ENCODE results near the gene CCNJL. TPM values are rescaled to one million over a fixed set of nuclear protein-coding genes. Genes with fewer than 3 reads are reported as not detected.

CCNJL gene
- total and polyA plus RNA-seq, 8 donors: 8.6 to 19.6 (median 10.6) TPM

DNA sequence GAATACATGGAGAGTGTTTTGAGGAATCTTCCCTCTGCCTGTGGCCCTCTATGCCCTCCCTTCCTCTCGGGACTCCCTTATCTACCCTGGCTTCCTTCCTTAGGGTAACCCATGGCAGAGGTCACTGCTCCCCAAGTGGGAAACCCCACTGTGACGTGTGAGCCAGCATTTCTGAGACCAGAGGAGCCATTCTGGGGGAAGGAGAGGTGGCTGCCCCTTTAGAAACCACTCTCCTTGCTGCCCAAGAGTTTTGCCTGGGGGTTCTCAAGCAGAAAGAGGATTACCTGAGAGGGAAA lies 23.1 kb downstream of the CCNJL start:
- H3K36me3 ChIP-seq: no peaks in the 10 kb centered on the region
- intact Hi-C loops (cut with DNase I): no loop called here
- no peak overlapping the region for H3K4me3 ChIP-seq
- no peaks in the 10 kb centered on the region for H3K27me3 ChIP-seq
- peak overlapping the region; percentile 47 to 58 for H3K27ac ChIP-seq
- peaks cover 20 to 65% of the 10 kb centered on the region in 2 donors for H3K4me1 ChIP-seq
- TF ChIP-seq, protein P1, sequence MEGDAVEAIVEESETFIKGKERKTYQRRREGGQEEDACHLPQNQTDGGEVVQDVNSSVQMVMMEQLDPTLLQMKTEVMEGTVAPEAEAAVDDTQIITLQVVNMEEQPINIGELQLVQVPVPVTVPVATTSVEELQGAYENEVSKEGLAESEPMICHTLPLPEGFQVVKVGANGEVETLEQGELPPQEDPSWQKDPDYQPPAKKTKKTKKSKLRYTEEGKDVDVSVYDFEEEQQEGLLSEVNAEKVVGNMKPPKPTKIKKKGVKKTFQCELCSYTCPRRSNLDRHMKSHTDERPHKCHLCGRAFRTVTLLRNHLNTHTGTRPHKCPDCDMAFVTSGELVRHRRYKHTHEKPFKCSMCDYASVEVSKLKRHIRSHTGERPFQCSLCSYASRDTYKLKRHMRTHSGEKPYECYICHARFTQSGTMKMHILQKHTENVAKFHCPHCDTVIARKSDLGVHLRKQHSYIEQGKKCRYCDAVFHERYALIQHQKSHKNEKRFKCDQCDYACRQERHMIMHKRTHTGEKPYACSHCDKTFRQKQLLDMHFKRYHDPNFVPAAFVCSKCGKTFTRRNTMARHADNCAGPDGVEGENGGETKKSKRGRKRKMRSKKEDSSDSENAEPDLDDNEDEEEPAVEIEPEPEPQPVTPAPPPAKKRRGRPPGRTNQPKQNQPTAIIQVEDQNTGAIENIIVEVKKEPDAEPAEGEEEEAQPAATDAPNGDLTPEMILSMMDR (IDR thresholded peaks at IDR 0.05): no peak
- DNase-seq (no peak), ATAC-seq (no peak)
- no peaks in the 10 kb centered on the region for H3K9me3 ChIP-seq

DNA sequence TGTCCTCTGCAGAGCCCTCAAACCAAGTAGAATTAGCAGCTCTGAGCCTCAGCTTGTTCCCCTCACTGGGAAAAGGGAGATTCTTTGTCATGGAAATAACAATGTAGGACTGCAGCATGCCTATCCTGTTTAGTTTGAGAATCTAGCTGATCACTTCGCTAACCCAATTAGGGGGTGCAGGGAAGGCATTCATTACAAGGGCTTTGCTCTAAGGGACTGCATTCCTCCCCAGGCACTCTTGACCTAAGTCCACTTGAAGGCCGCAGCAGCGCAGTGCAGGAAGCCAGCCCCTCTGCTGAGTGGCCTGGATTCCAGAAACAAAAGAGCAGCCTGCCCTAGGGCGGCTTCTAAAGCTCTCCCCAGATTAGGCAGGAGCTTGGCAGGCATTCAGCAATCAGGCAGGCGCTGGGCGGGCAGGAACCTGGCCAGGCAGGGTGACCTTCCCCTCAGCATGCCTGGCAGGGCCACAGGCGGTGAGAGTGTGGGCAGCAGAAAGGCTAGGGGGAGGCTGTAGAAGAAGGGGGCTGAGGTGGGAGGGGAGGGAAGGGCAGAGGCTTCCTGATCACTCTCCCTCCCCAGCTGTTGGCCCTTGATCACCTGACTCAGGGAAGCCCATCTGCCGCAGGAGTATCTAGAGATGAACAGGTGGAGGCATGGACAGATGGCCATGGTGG lies 24.8 kb downstream of the CCNJL start:
- intact Hi-C loops (cut with DNase I): no loop called here
- Histone ChIP-seq H3K9me3 (no peaks in the 10 kb centered on the region), H3K27me3 (no peaks in the 10 kb centered on the region), H3K27ac (peak overlapping the region; percentile 57 to 68), H3K4me1 (peaks cover 18 to 54% of the 10 kb centered on the region in 2 donors), H3K4me3 (no peak overlapping the region), H3K36me3 (no peaks in the 10 kb centered on the region)
- TF ChIP-seq, protein P1 (IDR thresholded peaks at IDR 0.05): no peak
- peak in 3 of 4 donors; percentile 56 to 88 (median 85) for DNase-seq
- peak; percentile 89 for ATAC-seq

DNA sequence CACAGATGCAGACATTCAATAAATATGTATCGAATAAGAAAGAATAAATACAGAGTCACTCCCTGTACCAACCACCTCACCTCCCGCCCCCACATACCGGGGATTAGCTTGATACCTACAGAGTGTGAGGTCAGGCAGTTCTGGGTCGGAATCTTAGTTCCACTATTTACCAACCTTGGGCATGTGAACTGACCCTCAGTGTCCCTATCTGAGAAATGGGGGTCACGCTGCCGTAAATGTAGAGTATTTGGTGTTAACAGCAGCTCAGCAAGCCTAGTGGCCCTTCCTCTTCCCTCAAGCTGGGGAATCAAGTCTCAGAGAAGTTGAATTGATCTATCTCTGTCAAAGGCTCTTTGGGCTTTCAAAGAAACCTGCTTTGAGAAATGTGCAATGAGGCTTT lies 25.4 kb downstream of the CCNJL start:
- ATAC-seq: no peak
- H3K36me3 ChIP-seq: no peaks in the 10 kb centered on the region

DNA sequence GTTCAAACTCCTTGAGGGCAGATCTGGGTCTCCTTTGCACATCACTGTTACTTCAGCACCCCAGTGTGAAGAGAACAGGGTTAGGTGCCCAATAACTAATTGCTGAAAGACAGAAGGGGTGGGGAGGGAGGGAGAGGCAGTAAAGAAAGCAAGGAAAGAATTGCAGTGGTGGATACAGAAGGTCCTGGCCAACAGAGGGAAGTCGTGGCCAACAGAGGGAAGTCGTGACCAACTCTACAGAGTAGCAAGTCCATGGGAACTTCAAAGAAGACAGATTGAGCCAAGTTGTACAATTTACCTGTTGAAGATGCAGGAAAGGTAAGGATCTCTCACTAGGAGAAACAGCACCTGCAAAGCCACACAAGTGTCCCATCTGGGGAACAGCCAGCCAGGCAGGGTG lies 27.0 kb downstream of the CCNJL start:
- peaks cover 0 to 2% of the 10 kb centered on the region in 2 donors for H3K36me3 ChIP-seq
- H3K27ac ChIP-seq: no peak overlapping the region
- TF ChIP-seq, protein P1 (IDR thresholded peaks at IDR 0.05): no peak
- no peak overlapping the region for H3K4me3 ChIP-seq
- H3K9me3 ChIP-seq: no peaks in the 10 kb centered on the region
- no peak for DNase-seq
- intact Hi-C loops (cut with DNase I): no loop called here
- ATAC-seq: no peak
- H3K27me3 ChIP-seq: no peaks in the 10 kb centered on the region
- peaks cover 18 to 42% of the 10 kb centered on the region in 2 donors for H3K4me1 ChIP-seq

More for the DNA sequence above, 25.4 kb downstream of the CCNJL start:
- TF ChIP-seq, protein P1 (IDR thresholded peaks at IDR 0.05): no peak
- peaks cover 18 to 54% of the 10 kb centered on the region in 2 donors for H3K4me1 ChIP-seq
- DNase-seq: no peak
- no peaks in the 10 kb centered on the region for H3K27me3 ChIP-seq
- peak overlapping the region; percentile 57 to 68 for H3K27ac ChIP-seq
- no peaks in the 10 kb centered on the region for H3K9me3 ChIP-seq
- intact Hi-C loops (cut with DNase I): no loop called here
- H3K4me3 ChIP-seq: no peak overlapping the region

DNA sequence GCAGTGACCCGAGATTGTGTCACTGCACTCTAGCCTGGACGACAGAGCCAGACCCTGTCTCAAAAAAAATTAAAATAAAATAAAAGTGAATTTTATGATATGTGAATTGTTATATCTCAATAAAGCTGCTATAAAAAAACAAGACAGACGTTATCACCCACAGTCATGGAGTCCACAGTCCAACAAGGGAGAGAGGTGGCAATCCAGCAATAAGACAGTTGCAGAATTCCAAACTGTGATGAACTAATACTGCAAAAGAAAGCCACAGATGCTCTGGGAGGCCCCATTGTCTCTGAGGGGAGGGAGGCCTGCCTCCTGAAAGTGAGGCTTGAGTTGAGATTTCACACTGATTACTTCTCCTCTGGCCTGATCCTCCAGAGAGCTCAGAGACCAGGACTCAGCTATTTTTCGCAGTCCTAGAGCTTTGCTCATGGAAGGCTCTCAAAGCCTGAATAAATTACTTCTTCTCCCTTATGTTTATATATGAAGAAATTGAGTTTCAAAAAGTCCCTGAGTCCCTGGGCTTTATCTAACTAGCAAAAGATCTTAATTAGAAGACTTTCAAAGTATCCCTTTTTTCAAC lies 28.0 kb downstream of the CCNJL start:
- H3K4me3 ChIP-seq: no peak overlapping the region
- intact Hi-C loops (cut with DNase I): no loop called here
- no peaks in the 10 kb centered on the region for H3K27me3 ChIP-seq
- no peak overlapping the region for H3K27ac ChIP-seq
- DNase-seq: no peak
- H3K36me3 ChIP-seq: peaks cover 0 to 11% of the 10 kb centered on the region in 2 donors
- H3K9me3 ChIP-seq: no peaks in the 10 kb centered on the region
- TF ChIP-seq, protein P1 (IDR thresholded peaks at IDR 0.05): no peak
- ATAC-seq: no peak
- H3K4me1 ChIP-seq: peaks cover 16 to 33% of the 10 kb centered on the region in 2 donors

All from left lung (tissue), 10 donors.